Smooth muscle cell (in vitro differentiated cells): ENCODE data around the gene CXCR3. TPM values are rescaled to one million over a fixed set of nuclear protein-coding genes. Genes with fewer than 3 reads are reported as not detected.
"Not testable (repeated sequence)": the region's sequence is repeated elsewhere in the genome, so short reads cannot be mapped to it uniquely, and the experiment has no call there.

Experiments
- DNase-seq: peaks from one replicate; lab custom pipeline; 2025; ENCODE audit not compliant: unreplicated experiment; lab: John Stamatoyannopoulos, UW
- H2AFZ ChIP-seq: fragments of 200-600 bp; sonication (generic); 2 replicates; pipeline ENCODE4 v1.6.0; 2016; ENCODE audit warnings: antibody characterized with exemption, low read depth, mild to moderate bottlenecking
- H3F3A ChIP-seq: fragments of 200-600 bp; sonication (generic); 2 replicates; pipeline ENCODE4 v1.6.0; 2017; ENCODE audit warnings: antibody characterized with exemption, low read depth
- H3K27ac ChIP-seq: fragments of 200-600 bp; sonication (generic); 2 replicates; pipeline ENCODE4 v1.5.1; 2016; ENCODE audit warnings: low read depth, mild to moderate bottlenecking
- H3K27me3 ChIP-seq: fragments of 200-600 bp; sonication (generic); 2 replicates; pipeline ENCODE4 v1.6.1; 2016; ENCODE audit warnings: low read depth, mild to moderate bottlenecking
- H3K36me3 ChIP-seq: fragments of 200-600 bp; sonication (generic); 2 replicates; pipeline ENCODE4 v1.5.1; 2016; ENCODE audit warnings: low read depth
- H3K4me1 ChIP-seq: fragments of 200-600 bp; sonication (generic); 2 replicates; pipeline ENCODE4 v1.5.1; 2016; ENCODE audit warnings: low read depth
- H3K4me2 ChIP-seq: fragments of 200-600 bp; sonication (generic); 2 replicates; pipeline ENCODE4 v1.6.0; 2016; ENCODE audit warnings: mild to moderate bottlenecking
- H3K4me3 ChIP-seq: fragments of 200-600 bp; sonication (generic); 2 replicates; pipeline ENCODE4 v1.5.1; 2016; ENCODE audit warnings: mild to moderate bottlenecking
- H3K79me2 ChIP-seq: fragments of 200-600 bp; sonication (generic); 2 replicates; pipeline ENCODE4 v1.6.0; 2016; ENCODE audit warnings: low read depth, mild to moderate bottlenecking
- H3K9ac ChIP-seq: fragments of 200-600 bp; sonication (generic); 2 replicates; pipeline ENCODE4 v1.6.0; 2016; ENCODE audit warnings: low read depth
- H3K9me3 ChIP-seq: fragments of 200-600 bp; sonication (generic); replicated peaks from 2 replicates; pipeline ENCODE4 v1.5.1; 2016; ENCODE audit warnings: low read depth
- H4K20me1 ChIP-seq: fragments of 200-600 bp; sonication (generic); 2 replicates; pipeline ENCODE4 v1.6.0; 2016; ENCODE audit warnings: low read depth
- WGBS: methylation state at CpG from one replicate; pipeline ENCODE4 v1.1.7; 2016; ENCODE audit warnings: low lambda C conversion rate; 5-methylcytosine and 5-hydroxymethylcytosine counted together
- polyA plus RNA-seq: library from polyadenylated mRNA; unstranded; fragments of >200 nt; fragmentation: Nextera tagmentation; extraction: Ambion mirVana; gene quantifications from 2 replicates; pipeline ENCODE4 v1.2.1, GENCODE V29; 2016
- total RNA-seq: library from RNA; depleted of rRNA; stranded (reverse); fragments of >200 nt; gene quantifications from 2 replicates; pipeline ENCODE4 v1.2.3, GENCODE V29; 2014
- TF ChIP-seq, protein P1 (sequence below): fragments of 200-600 bp; sonication (generic); IDR thresholded peaks from 2 replicates; pipeline ENCODE4 v1.5.1; 2017; ENCODE audit warnings: borderline replicate concordance, mild to moderate bottlenecking, antibody characterized with exemption; ENCODE audit not compliant: insufficient read depth, poor library complexity, severe bottlenecking

The CXCR3 gene
- total and polyA plus RNA-seq, 2 experiments from 2014 or later, result 0.53 TPM; not detected in 1

DNA sequence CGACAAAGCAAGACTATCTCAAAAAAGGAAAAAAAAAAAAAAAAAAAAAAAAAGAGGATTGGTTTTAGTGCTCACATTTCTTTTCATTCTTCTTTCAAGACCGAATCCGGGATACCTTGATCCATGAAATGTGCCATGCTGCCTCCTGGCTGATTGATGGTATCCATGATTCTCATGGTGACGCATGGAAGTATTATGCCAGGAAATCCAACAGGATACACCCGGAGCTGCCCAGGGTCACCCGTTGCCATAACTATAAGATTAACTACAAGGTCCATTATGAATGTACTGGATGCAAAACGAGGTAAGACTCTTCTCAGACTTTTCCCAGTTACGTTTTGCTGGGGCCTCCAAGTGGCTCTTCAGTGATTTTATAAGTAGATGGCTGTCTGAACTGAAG lies 6.1 kb downstream of the CXCR3 start:
- H3K4me3 ChIP-seq, result no peak overlapping the region
- no peak overlapping the region for H2AFZ ChIP-seq
- H3K9me3 ChIP-seq, result no peaks in the 10 kb centered on the region
- H3F3A ChIP-seq, result no peaks in the 10 kb centered on the region
- no peaks in the 10 kb centered on the region for H4K20me1 ChIP-seq
- TF ChIP-seq, protein P1, sequence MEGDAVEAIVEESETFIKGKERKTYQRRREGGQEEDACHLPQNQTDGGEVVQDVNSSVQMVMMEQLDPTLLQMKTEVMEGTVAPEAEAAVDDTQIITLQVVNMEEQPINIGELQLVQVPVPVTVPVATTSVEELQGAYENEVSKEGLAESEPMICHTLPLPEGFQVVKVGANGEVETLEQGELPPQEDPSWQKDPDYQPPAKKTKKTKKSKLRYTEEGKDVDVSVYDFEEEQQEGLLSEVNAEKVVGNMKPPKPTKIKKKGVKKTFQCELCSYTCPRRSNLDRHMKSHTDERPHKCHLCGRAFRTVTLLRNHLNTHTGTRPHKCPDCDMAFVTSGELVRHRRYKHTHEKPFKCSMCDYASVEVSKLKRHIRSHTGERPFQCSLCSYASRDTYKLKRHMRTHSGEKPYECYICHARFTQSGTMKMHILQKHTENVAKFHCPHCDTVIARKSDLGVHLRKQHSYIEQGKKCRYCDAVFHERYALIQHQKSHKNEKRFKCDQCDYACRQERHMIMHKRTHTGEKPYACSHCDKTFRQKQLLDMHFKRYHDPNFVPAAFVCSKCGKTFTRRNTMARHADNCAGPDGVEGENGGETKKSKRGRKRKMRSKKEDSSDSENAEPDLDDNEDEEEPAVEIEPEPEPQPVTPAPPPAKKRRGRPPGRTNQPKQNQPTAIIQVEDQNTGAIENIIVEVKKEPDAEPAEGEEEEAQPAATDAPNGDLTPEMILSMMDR, result no peak
- H3K9ac ChIP-seq, result no peak overlapping the region
- no peaks in the 10 kb centered on the region for H3K27me3 ChIP-seq
- no peak overlapping the region for H3K4me2 ChIP-seq
- no peaks in the 10 kb centered on the region for H3K4me1 ChIP-seq
- no peaks in the 10 kb centered on the region for H3K79me2 ChIP-seq
- H3K36me3 ChIP-seq, result no peaks in the 10 kb centered on the region
- whole genome bisulfite sequencing, result 82% methylated on average over 8 of the region's 8 CpGs
- no peak for DNase-seq
- no peak overlapping the region for H3K27ac ChIP-seq

DNA sequence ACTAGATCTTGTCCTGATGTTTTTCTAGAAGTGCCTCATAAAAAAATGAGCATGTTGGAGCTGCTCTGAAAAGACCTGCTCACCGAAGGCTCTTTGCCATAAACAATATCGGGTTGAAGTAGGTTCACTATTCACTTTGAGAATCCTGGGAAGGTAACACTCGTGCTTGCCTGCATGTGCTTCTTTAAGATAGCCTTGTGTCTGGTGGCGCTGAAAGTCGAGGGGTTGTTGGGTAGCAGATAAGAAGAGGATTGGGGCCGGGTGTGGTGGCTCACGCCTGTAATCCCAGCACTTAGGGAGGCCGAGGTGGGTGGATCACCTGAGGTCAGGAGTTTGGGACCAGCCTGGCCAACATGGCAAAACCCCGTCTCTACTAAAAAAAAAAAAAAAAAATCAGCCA lies 6.6 kb downstream of the CXCR3 start:
- H3K9ac ChIP-seq, H2AFZ ChIP-seq, H3K79me2 ChIP-seq, H4K20me1 ChIP-seq, H3F3A ChIP-seq, H3K4me2 ChIP-seq, H3K9me3 ChIP-seq, H3K27me3 ChIP-seq, H3K4me3 ChIP-seq, H3K27ac ChIP-seq, DNase-seq, H3K4me1 ChIP-seq, H3K36me3 ChIP-seq: not testable (repeated sequence)
- WGBS, result 93% methylated on average over 9 of the region's 9 CpGs

DNA sequence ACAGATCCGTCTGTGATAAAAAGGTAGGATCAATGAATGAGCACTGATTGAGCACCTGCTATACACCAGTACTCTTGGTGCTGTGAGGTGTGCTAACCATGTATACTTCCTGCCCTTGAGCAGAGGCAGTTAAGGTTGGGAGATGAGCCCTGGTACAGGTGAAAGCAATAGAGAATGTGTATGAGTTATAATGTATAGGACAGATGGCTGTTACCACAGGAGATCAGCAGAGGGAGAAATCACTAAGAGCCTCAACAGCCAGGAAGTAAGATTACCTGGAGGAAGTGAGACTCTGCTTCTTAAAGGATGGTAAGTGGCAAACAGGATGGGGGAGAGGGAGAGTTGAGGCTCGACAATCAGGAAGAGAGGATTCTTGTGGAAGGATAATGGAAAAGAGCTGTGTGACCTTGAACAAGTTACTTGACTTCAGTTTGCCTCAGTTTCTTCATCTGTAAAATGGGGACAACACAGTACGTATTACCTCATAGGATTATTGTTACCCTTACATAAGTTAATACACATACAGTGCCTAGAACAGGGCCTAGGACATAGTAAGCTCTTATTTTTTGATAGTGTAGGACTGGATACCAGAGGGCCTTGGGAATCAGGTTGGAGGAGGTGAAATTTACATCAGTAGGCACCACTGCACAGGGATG lies 9.1 kb downstream of the CXCR3 start:
- no peaks in the 10 kb centered on the region for H3K36me3 ChIP-seq

DNA sequence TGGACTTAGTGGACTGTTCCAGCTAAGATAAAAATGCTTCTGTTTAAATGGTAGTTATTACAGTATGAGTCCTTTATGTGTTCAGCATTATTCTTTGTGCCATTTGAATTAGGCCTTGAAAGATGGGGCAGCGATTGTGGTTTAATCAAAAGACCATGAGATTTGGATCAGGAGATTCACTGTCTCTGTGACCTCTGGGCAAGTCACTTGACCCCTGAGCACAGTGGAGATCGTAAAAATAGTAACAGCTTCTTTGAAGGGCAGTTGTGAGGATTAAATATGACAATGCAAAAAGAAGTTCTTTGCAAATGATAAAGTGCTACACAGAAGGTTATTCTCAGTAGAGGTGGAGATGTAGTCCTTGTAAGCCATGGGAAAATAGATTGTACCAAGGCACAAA lies 10.8 kb downstream of the CXCR3 start:
- no peaks in the 10 kb centered on the region for H3K4me1 ChIP-seq
- no peaks in the 10 kb centered on the region for H3K79me2 ChIP-seq
- H3K27me3 ChIP-seq, result no peaks in the 10 kb centered on the region
- DNase-seq, result no peak
- no peaks in the 10 kb centered on the region for H4K20me1 ChIP-seq
- no peaks in the 10 kb centered on the region for H3K36me3 ChIP-seq
- H3K9me3 ChIP-seq, result no peaks in the 10 kb centered on the region
- no peak overlapping the region for H2AFZ ChIP-seq
- no peaks in the 10 kb centered on the region for H3F3A ChIP-seq
- 82% methylated on average over 2 of the region's 2 CpGs for WGBS
- H3K4me3 ChIP-seq, result no peak overlapping the region
- no peak overlapping the region for H3K9ac ChIP-seq
- H3K27ac ChIP-seq, result no peak overlapping the region
- TF ChIP-seq, protein P1, result no peak
- no peak overlapping the region for H3K4me2 ChIP-seq

More for the DNA sequence above, 9.1 kb downstream of the CXCR3 start:
- Histone ChIP-seq H3K9ac (no peak overlapping the region), H3K9me3 (no peaks in the 10 kb centered on the region), H3K4me3 (no peak overlapping the region), H3K79me2 (no peaks in the 10 kb centered on the region), H4K20me1 (no peaks in the 10 kb centered on the region), H3K27me3 (no peaks in the 10 kb centered on the region), H3K27ac (no peak overlapping the region), H3K4me1 (no peaks in the 10 kb centered on the region), H3F3A (no peaks in the 10 kb centered on the region), H3K4me2 (no peak overlapping the region), H2AFZ (no peak overlapping the region)
- TF ChIP-seq, protein P1, result no peak
- DNase-seq, result no peak
- 91% methylated on average over 3 of the region's 3 CpGs for WGBS
